OCI-LY1 (cell line): Measurements from ENCODE around the gene ANKIB1.

Source experiments
- H2AFZ ChIP-seq: fragments of 200-600 bp; sonication (generic), shearing (Covaris generic); 2 replicates; pipeline ENCODE4 v1.6.0; 2014; ENCODE audit warnings: antibody characterized with exemption, mild to moderate bottlenecking, low read length
- H3F3A ChIP-seq: fragments of 200-600 bp; sonication (generic), shearing (Covaris generic); 2 replicates; pipeline ENCODE4 v1.6.0; 2014; ENCODE audit warnings: mild to moderate bottlenecking, antibody characterized with exemption, low read length, moderate library complexity; ENCODE audit not compliant: insufficient read depth
- H3K27ac ChIP-seq: fragments of 200-600 bp; sonication (generic); 2 replicates; pipeline ENCODE4 v1.5.1; 2014; ENCODE audit warnings: low read length, mixed run types, mild to moderate bottlenecking, low read depth; ENCODE audit not compliant: poor library complexity, severe bottlenecking
- H3K27me3 ChIP-seq: fragments of 200-600 bp; sonication (generic); 2 replicates; pipeline ENCODE4 v1.6.0; 2014; ENCODE audit warnings: antibody characterized with exemption, mild to moderate bottlenecking, low read length, moderate library complexity; ENCODE audit not compliant: insufficient read depth
- H3K36me3 ChIP-seq: fragments of 200-600 bp; sonication (generic); 2 replicates; pipeline ENCODE4 v1.6.1; 2014; ENCODE audit warnings: mild to moderate bottlenecking, antibody characterized with exemption, low read length, moderate library complexity, mixed read lengths; ENCODE audit not compliant: insufficient read depth
- H3K4me1 ChIP-seq: fragments of 200-600 bp; sonication (generic); 2 replicates; pipeline ENCODE4 v1.5.1; 2014; ENCODE audit warnings: mild to moderate bottlenecking, low read length, moderate library complexity; ENCODE audit not compliant: insufficient read depth, severe bottlenecking
- H3K4me2 ChIP-seq: fragments of 200-600 bp; sonication (generic), shearing (Covaris generic); 2 replicates; pipeline ENCODE4 v1.6.1; 2014; ENCODE audit warnings: low read length
- H3K4me3 ChIP-seq: fragments of 200-600 bp; sonication (generic); 2 replicates; pipeline ENCODE4 v1.5.1; 2014; ENCODE audit warnings: low read length, low read depth, mild to moderate bottlenecking, mixed read lengths; ENCODE audit not compliant: poor library complexity, severe bottlenecking
- H3K79me2 ChIP-seq: fragments of 200-600 bp; shearing (Covaris generic); 2 replicates; pipeline ENCODE4 v1.6.1; 2016; ENCODE audit warnings: mixed run types, low read length, mixed read lengths; ENCODE audit not compliant: insufficient read depth
- H3K9ac ChIP-seq: fragments of 200-600 bp; sonication (generic), shearing (Covaris generic); 2 replicates; pipeline ENCODE4 v1.6.1; 2014; ENCODE audit warnings: mild to moderate bottlenecking, low read length, mixed read lengths
- H3K9me2 ChIP-seq: fragments of 200-600 bp; sonication (generic), shearing (Covaris generic); 2 replicates; pipeline ENCODE4 v1.6.1; 2014; ENCODE audit warnings: low read depth, mild to moderate bottlenecking, low read length, mixed read lengths
- H3K9me3 ChIP-seq: fragments of 200-600 bp; shearing (Covaris generic); 2 replicates; pipeline ENCODE4 v1.6.1; 2014; ENCODE audit warnings: low read length, mixed read lengths
- H4K20me1 ChIP-seq: fragments of 200-600 bp; sonication (generic), shearing (Covaris generic); 2 replicates; pipeline ENCODE4 v1.6.0; 2016; ENCODE audit warnings: mild to moderate bottlenecking, low read length; ENCODE audit not compliant: insufficient read depth
- CTCF ChIP-seq: fragments of 200-600 bp; sonication (generic), shearing (Covaris generic); IDR thresholded peaks from 2 replicates; pipeline ENCODE4 v1.5.1; 2017; ENCODE audit warnings: mild to moderate bottlenecking, antibody characterized with exemption, low read length, moderate library complexity, mixed read lengths
- EZH2 ChIP-seq: fragments of 200-600 bp; sonication (generic), shearing (Covaris generic); IDR thresholded peaks from 2 replicates; pipeline ENCODE4 v1.8.0; 2017; ENCODE audit warnings: borderline replicate concordance, mixed run types, mild to moderate bottlenecking, antibody characterized with exemption, low read length, moderate library complexity, mixed read lengths

The ANKIB1 gene

DNA sequence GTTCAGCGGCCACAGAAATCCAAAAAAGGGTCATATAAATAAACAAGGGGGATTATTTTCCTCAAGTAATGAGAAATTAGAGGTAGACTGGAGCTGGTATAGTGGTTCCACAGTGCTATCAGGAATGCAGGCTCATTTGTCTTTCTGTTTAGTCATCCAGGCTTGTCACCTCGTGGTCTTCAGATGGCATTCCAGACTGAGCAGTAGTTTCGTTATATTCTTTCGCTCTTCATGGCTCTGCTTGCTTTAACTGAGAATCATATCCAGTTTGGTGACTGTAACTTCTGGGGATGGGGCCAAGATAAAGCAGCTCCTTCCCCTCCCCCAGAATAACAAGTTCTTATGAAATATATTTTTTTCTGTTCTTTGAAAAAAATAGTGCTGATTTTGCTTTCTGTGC lies 9.5 kb downstream of the ANKIB1 start:
- Histone ChIP-seq H3K4me1 (peaks cover 15% of the 10 kb centered on the region), H4K20me1 (no peaks in the 10 kb centered on the region), H3K4me3 (no peak overlapping the region), H3K27ac (no peak overlapping the region), H3K9me2 (no peaks in the 10 kb centered on the region), H3K79me2 (peaks cover 86% of the 10 kb centered on the region), H3K27me3 (no peaks in the 10 kb centered on the region), H3K9me3 (peaks cover 7% of the 10 kb centered on the region; the same call in 1 of the 2 replicates), H3K9ac (no peak overlapping the region), H3K36me3 (peaks cover 32% of the 10 kb centered on the region), H3K4me2 (no peak overlapping the region), H3F3A (no peaks in the 10 kb centered on the region), H2AFZ (no peak overlapping the region)
- TF ChIP-seq EZH2 (no peak), CTCF (no peak)

- peaks cover 74% of the 10 kb centered on the region for H3K79me2 ChIP-seq
- no peaks in the 10 kb centered on the region for H3F3A ChIP-seq
- H3K4me3 ChIP-seq = no peak overlapping the region
- H3K36me3 ChIP-seq = peaks cover 24% of the 10 kb centered on the region
- no peaks in the 10 kb centered on the region for H3K27me3 ChIP-seq
- H3K4me1 ChIP-seq = peaks cover 4% of the 10 kb centered on the region
- no peak overlapping the region for H3K4me2 ChIP-seq
- no peak overlapping the region for H2AFZ ChIP-seq
- H3K9ac ChIP-seq = no peak overlapping the region
- H3K9me3 ChIP-seq = peaks cover 12% of the 10 kb centered on the region
- TF ChIP-seq CTCF (no peak), EZH2 (no peak)
- no peak overlapping the region for H3K27ac ChIP-seq
- no peaks in the 10 kb centered on the region for H4K20me1 ChIP-seq
- H3K9me2 ChIP-seq = no peaks in the 10 kb centered on the region
These were observed 13.3 kb downstream of the ANKIB1 start for GRCh38 chr7:92259062-92259461.

GRCh38 chr7:92259610-92260247 lies 14.0 kb downstream of the ANKIB1 start:
- H3K4me2 ChIP-seq = no peak overlapping the region

More at GRCh38 chr7:92259610-92260247, 14.0 kb downstream of the ANKIB1 start:
- Histone ChIP-seq H3K9me2 (no peaks in the 10 kb centered on the region), H4K20me1 (no peaks in the 10 kb centered on the region), H3K4me3 (no peak overlapping the region), H3K4me1 (peaks cover 4% of the 10 kb centered on the region), H3K27ac (no peak overlapping the region), H3K27me3 (no peaks in the 10 kb centered on the region), H3F3A (no peaks in the 10 kb centered on the region), H2AFZ (no peak overlapping the region), H3K36me3 (peaks cover 25% of the 10 kb centered on the region), H3K9me3 (peaks cover 12% of the 10 kb centered on the region), H3K9ac (no peak overlapping the region), H3K79me2 (peaks cover 73% of the 10 kb centered on the region)
- TF ChIP-seq EZH2 (no peak), CTCF (no peak)
